CD4-positive, alpha-beta T cell treated with Interferon gamma for 1 hour (primary cell): ENCODE results near the gene CSF2RB.

ENCODE experiments used
- DNase-seq: peaks from one replicate; pipeline ENCODE4 v3.0.0-alpha.2; 2020

Gene CSF2RB

GRCh38 chr22:36892292-36892691 is 21.1 kb upstream of the CSF2RB start:
- DNase-seq = no peak

- DNase-seq = no peak
These were observed 20.2 kb upstream of the CSF2RB start for GRCh38 chr22:36893262-36893661.

- DNase-seq = no peak
These were observed 19.2 kb upstream of the CSF2RB start for GRCh38 chr22:36894266-36894665.

DNA sequence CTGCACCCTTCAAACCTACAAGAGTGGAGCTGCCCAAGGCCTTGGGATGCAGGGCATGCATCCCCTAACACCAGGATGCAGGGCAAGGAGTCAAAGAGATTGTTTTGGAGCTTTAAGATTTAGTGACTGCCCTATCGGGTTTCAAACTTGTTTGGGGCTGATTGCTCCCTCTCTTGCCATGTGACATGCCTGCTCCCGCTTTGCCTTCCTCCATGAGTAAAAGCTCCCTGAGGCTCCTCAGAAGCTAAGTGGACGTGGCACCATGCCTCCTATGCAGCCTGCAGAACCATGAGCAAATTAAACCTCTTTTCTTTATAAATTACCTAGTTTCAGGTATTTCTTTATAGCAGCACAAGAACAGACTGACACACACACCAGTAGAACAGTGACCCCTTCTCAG is 15.8 kb upstream of the CSF2RB start:
- DNase-seq = no peak

GRCh38 chr22:36898690-36899089 is 14.7 kb upstream of the CSF2RB start:
- no peak for DNase-seq

DNA sequence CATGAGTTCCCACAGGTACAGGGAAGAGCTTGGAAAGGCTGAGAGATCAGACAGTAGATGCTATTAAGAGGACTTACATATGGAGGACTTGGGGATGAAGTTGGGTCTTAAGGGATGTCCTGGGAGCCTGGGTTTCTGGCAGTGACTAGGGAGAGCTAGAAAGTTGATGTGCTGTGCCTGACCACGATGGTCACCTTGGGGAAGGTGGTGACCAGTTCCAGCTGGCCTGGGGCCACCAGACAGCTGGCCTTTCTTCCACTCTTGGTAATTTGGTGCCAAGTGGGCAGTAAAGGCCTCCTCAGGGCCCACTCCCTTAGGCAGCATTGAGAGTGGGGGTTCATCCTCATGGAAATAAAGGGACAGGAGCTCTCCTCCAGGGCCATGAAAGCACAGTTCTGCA is 13.9 kb upstream of the CSF2RB start:
- no peak for DNase-seq

- DNase-seq = peak; percentile 16
These were observed 13.2 kb upstream of the CSF2RB start for GRCh38 chr22:36900225-36900624.

DNA sequence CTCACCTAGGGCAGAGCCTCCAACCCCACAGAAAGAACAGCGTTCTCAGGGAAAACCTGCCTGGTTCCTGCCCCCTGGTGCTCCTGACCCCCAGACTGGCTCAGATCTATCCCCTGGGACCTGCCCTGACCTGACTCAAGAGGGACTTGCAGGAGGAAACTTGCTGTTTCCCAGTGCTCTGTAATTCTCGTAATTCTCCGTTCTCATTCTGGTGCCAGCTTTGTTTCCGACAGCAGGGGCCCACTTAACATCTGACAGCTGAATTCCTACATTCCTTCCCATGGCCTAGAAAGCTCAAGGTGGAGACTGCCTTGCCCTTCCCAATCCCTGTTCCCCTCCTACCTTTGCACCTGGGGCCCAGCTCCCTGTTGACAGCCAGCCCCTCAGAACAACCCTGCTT is 12.5 kb upstream of the CSF2RB start:
- no peak for DNase-seq

GRCh38 chr22:36901411-36902142 is 11.9 kb upstream of the CSF2RB start:
- DNase-seq = peak; percentile 23

DNA sequence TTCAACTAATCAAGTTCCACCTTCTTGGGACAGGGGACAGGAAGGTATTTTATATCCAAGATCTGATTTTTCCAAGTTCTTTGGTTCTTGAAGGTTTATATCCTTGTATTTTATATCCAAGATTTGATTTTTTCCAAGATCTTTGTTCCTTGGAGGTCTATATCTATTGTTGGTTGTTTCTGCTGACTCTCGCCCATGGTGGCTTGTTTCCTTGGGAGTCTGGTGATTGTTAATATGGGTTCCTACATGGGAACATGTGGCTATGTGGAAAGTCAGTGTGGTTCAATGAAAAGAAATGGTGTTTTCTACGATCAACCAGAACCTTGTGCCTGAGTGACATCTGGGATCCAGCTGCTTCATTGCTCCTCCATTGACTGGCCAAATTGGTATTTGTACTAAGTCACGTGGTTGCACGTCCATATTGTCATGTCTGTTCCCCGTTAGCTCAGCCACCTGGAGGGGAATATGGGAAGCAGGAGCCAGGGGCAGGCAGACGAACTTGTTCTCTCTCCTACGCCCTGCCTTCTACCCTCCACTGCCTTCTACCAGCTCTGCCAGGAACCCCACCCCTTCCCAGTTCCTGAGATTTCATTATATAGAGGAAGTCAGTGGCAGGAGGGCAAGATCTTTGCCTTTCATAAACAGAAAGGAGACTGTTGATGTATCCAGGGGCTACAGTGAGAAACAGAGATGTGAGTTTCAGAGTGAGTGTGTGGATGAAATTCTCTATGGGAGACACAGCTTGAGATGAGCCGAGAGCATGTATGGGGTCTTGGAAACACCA is 11.1 kb upstream of the CSF2RB start:
- DNase-seq = no peak

DNA sequence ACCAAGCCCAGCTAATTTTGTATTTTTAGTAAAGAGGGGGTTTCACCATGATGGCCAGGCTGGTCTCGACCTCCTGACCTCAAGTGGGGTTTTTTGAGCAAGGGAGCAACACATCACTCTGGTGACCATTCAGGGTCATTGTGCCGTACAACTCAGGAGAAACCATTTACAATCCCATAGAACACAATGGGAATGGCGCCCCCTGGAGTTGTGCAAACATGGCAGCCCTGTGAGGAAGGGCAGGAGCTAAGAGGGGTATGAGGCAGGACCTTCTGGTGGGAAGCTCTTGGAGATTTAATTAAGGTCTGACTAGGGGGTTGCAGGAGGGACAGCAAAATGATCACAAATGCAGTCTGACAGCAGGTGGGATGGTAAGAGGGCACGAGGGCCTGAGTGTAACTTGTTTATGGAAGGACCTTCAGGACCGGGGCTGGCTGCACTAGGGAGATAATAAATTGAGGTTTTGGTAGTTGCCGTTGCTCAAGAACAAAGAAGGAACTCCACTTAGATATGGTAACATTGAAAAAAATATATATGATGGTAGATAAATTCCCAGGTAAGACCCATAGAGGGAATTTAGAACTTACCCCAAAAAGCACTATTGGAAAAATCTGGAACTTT is 9.1 kb upstream of the CSF2RB start:
- DNase-seq = no peak

GRCh38 chr22:36907253-36908195 is 5.9 kb upstream of the CSF2RB start:
- DNase-seq = no peak

DNA sequence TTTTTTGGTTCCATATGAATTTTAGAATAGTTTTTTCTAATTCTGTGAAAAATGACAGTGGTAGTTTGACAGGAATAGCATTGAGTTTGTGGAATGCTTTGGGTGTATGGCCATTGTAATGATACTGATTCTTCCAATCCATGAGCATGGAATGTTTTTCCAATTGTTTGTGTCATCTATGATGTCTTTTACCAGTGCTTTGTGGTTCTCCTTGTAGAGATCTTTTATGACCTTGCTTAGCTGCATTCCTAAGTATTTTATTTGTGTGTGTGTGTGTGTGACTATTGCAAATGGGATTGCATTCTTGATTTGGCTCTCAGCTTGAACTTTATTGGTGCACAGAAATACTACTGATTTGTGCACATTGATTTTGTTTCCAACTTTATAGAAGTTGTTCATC is 3.0 kb upstream of the CSF2RB start:
- DNase-seq = no peak

DNA sequence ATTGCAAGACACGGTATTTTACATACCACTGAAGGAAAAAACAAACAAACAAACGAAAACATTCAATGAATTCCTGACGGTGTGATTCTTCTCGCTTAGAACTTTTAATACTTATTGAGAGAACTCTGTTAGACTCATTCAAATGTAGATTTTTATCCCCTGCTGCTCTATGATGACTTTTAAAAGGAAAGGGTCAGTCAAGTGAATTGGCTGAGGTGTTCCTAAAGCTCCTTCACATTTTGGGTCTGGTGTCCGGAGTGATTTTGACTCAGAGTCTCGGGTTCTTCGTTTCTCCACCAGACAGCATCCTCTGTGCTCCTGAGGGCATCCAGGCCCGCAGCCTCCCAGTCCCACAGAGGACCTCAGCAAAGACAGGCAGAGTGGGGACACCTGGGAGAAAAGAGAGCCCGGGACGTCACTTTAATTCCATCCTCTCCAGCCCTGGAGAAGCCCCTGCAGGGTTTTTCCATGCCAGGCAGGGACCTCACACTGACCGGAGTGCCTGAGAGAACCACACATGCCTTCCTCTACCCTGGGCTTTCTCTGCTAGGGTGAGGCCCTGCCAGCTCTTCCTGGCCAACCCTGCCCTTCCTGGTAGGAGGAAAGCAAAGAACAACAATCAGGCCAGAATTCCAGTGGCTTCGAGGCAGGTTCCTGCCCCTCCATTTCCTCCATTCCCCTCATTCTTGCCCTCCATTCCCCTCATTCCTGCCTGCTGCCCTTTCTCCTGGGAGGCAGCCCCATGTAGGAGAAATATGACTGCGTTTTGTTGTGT is 1.4 kb upstream of the CSF2RB start:
- no peak for DNase-seq

GRCh38 chr22:36912694-36913426 is 568 bp upstream of the CSF2RB start:
- DNase-seq = no peak

DNA sequence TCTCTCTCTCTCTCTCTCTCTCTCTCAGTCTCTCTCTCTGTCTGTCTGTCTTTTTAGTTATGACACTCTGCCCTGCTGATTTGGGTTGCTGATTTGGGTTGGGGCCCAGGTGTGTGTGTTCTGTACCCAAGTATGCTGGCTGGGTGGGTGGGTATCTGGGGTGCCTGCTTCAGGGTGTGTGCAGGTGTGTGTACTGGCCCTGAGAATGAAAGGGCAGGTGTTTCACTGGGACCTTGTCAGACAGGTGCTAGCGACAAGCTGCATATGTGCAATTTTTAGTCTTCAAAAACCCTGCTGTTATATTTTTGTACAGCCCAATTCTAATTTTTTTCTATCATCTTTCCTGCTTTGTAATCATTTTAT is 943 bp downstream of the CSF2RB start:
- DNase-seq = no peak

- no peak for DNase-seq
These were observed 2.6 kb downstream of the CSF2RB start for GRCh38 chr22:36916034-36916433.

- no peak for DNase-seq
These were observed 5.3 kb downstream of the CSF2RB start for GRCh38 chr22:36918586-36919284.

- peak; percentile 73 for DNase-seq
These were observed 8.1 kb downstream of the CSF2RB start for GRCh38 chr22:36921309-36922104.

GRCh38 chr22:36922105-36922608 is 8.7 kb downstream of the CSF2RB start:
- DNase-seq = no peak
